HG02943 (cell line): Measurements from ENCODE around the gene SENP3.

Experiments used
- ATAC-seq: cut with Tn5 transposase; IDR thresholded peaks from one replicate; pipeline ENCODE4 v1.9.1; 2021; ENCODE audit warnings: mild to moderate bottlenecking, low read depth, moderate library complexity; ENCODE audit not compliant: unreplicated experiment

SENP3 gene

DNA sequence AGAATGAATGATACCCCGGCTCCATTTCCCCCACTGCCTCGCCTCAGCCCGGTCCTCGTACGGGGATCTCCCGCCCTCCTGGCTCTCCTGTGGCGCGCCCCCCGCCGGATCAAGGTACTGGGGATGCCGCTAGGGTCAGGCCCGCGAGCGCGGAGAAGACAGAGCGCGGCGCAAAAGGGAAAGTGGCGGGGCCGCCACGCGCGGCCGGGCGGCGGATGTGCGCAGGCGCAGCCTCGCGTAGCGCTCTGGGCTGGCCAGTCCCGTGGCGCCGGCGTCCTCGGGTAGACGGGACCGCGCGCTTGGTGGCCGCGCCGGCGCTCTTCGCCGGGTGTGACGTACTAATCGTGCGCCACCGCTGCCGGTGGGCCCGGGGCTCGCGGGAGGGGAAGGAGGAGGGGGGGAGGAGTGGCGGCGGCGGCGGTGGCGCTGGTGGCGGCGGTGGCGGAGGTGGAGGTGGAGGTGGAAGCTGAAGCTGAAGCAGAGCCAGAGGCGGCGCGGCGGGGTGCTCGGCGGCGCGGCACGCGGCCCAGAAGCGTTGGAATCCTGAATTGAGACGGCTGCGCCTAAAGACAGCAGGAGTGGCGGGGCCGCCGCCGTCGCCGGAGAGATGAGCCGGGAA lies at the start of gene SENP3:
SENP3 (plus strand) TSS at position 331 of the 619 bp plus-strand sequence. CDS start 1,158 bp downstream, outside the sequence.
- peak; percentile 44 for ATAC-seq

DNA sequence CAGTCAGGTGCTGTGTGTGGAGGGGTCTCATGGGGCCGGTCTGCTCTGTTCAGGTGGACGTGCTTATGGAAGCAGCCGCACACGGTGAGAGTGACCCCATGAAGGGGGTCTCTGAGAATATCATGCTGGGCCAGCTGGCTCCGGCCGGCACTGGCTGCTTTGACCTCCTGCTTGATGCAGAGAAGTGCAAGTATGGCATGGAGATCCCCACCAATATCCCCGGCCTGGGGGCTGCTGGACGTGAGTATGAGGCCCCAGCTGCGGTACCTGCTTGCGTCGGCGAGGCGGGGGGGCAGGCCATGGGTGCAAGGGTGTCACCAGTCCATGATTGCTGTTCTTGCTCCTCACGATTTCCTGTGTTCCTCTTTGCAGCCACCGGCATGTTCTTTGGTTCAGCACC lies 49.6 kb upstream of the SENP3 start:
- ATAC-seq = no peak

DNA sequence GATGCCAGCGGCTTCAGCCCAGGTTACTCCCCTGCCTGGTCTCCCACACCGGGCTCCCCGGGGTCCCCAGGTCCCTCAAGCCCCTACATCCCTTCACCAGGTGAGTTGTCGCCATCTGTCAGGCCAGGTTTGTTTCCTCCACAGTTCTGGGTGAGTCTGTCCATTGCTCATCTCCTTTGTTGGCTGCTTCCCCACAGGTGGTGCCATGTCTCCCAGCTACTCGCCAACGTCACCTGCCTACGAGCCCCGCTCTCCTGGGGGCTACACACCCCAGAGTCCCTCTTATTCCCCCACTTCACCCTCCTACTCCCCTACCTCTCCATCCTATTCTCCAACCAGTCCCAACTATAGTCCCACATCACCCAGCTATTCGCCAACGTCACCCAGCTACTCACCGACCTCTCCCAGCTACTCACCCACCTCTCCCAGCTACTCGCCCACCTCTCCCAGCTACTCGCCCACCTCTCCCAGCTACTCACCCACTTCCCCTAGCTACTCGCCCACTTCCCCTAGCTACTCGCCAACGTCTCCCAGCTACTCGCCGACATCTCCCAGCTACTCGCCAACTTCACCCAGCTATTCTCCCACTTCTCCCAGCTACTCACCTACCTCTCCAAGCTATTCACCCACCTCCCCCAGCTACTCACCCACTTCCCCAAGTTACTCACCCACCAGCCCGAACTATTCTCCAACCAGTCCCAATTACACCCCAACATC lies 48.7 kb upstream of the SENP3 start:
- no peak for ATAC-seq

DNA sequence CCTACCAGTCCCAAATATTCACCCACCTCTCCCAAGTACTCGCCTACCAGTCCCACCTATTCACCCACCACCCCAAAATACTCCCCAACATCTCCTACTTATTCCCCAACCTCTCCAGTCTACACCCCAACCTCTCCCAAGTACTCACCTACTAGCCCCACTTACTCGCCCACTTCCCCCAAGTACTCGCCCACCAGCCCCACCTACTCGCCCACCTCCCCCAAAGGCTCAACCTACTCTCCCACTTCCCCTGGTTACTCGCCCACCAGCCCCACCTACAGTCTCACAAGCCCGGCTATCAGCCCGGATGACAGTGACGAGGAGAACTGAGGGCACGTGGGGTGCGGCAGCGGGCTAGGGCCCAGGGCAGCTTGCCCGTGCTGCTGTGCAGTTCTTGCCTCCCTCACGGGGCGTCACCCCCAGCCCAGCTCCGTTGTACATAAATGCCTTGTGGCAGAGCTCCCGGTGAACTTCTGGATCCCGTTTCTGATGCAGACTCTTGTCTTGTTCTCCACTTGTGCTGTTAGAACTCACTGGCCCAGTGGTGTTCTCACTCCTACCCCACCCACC lies 47.8 kb upstream of the SENP3 start:
- ATAC-seq = no peak

DNA sequence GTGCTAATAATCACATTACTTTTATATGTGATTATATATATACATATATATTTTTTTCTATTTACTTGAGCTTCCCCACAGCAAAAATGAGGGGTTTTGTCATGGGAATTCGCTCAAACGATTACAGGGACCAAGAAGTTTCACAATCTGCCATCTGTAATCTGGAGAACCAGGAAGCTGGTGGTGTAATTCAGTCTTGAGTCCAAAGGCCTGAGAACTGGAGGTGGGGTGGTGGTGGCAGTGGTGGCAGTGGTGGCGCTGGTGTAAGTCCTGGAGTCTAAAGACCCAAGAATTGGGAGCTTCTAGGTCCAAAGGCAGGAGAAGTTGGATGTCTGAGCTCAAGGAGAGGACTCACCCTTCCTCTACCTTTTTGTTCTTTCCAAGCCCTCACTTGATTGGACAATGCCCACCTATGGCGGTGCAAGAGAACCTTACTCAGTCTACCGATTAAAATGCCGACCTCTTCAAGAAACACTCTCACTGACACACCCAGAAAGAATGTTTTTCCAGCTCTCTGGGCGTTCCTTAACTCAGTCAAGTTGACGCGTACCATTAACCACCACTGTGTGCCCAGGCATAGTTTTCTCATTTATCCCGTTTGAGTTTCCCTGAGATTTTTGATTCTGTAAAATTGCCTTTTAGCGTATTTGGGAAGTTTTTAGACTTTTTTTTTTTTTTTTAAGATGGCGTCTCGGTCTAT lies 45.7 kb upstream of the SENP3 start:
- ATAC-seq = no peak

DNA sequence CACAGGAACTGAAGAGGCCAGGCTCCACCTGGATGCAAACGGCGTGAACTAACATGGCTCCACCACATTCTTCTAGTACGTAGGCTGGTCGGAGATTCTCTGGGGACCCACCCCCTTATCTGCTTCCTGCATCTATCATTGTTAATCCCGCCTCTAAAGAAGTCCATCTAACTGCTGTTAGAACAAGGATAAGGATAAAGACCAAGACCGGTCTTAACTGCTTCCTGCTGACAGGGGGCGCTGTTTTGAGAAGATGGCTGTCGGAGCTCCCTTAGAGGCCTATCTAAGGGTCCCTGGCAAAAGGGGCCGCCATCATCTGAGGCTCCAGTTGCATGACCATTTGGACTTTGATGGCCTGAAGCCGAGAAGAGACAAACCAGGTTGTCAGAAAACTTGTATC lies 38.7 kb upstream of the SENP3 start:
- no peak for ATAC-seq

DNA sequence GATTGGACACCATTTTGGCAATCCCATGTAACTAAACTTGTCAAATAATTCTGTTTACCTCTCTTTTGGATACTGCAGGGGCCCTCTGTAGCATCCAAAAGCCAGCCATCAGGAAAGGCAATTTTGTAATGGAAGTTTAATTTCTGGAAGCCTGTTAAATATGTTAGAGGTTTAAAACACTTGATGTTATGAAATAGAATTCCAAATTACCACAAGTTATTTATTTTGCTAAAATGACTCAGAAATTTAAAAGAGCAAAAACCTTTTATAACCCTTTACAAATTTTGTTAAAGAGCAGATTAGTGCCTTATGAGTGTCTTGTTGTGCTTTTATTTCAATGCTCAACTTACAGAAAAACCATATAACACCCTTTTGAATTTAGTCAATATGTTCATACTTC lies 32.9 kb upstream of the SENP3 start:
- no peak for ATAC-seq

DNA sequence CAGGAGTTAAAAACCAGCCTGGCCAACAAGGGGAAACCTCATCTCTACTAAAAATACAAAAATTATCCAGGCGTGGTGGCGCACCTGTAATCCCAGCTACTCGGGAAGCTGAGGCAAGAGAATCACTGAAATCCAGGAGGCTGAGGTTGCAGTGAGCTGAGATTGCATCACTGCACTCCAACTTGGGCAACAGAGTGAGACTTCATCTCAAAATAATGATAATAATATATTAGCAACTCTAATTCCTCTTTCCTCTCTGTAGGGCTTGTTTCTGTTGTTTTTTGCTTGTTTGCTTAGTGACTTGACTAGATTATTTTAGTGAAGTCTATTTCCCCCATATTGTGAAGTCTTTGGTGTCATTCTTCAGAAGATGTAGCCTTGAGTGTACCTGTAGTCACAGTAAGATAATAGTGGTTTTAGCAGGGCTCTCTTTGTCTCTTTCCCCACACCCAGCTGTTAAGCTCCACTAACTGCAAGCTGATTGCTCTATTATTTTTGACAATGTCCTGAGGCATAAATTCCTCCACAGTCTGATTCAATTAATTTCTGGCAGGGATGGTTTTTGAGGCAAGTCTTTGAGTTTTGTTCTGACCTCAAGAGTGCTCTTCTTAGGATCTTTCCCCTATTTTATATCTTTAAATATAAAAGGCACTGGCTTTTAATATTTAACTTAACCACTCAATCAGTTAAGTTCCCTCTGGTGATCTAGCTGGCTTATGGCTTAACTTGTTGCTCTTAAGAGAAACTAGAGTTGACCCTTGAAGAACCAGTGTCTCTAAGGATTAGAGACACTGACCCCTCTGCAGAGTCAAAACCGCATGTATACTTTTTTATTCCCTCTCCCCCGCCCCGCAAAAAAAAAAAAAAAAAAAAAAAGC lies 31.5 kb upstream of the SENP3 start:
- no peak for ATAC-seq

DNA sequence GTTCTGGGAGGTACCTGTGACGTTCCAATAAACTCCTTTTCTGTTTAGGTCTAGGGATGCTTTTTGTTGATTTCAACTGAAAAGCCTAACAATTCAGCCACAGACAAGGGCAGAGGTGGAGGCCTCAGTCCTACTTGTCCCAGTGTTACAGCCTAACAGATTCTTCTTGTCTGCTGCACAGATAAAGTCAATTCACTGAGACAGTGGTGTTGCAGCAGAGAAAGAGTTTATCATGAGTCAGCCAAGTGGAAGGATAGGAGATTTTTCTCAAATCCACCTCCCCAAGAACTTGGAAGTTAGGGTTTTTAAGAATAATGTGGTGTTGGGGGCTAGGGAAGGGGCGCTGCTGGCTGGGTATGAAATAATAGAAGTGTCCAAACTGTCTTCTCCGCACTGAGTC lies 23.7 kb upstream of the SENP3 start:
- no peak for ATAC-seq

DNA sequence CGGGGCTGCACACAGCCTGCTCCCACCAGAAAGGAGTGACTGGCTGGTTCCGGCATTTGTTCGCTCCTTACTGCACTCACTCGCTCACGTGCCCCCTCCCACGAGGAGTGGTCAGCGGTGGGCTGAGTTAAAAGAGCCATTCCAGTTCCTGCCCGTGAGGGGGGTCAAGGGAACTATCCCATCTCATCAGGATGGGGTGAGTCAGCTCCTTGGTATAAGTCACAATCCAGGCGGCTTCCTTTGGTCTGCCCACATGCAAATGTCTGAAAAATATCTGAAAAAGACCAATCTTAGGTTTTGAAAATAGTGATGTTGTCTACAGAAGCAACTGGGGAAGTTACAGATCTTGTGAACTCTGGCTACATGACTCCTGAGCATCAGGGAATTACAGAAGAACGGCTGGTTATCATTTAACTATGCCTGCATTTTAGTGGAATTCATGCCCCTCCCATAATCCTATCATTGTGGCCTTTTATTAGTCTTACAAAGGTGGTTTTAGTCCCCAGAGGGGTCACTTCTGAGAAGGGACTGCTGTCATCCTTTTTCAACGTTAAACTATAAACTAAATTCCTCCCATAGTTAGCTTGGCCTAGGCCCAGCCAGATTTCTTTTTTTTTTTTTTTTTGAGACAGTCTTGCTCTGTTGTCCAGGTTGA lies 22.7 kb upstream of the SENP3 start:
- no peak for ATAC-seq

DNA sequence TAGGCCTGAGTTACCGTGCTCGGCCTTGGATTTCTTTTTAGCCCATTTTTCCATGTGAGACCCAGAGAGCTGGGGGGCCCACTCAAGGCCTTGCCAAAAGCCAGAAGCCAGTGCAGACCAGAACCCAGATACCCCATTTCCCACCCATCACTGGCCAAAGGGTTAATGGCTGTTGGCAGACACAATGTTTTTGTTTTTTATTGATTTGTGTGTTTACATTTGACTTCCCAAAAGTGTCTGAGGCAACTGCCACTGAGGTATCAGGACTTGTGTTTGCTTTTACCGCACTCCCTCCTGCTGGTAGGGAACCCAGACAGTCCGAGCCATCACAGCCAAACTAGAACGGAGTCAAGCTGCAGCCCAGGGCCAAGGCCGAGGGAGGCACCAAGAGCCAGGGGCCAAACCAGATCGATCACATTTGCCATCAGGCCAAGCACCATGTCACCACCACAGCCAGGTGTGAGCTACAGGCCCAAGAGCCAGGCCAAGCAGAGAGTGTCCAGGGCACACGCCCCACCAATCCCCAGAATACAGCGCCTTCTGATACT lies 20.6 kb upstream of the SENP3 start:
- ATAC-seq = no peak

DNA sequence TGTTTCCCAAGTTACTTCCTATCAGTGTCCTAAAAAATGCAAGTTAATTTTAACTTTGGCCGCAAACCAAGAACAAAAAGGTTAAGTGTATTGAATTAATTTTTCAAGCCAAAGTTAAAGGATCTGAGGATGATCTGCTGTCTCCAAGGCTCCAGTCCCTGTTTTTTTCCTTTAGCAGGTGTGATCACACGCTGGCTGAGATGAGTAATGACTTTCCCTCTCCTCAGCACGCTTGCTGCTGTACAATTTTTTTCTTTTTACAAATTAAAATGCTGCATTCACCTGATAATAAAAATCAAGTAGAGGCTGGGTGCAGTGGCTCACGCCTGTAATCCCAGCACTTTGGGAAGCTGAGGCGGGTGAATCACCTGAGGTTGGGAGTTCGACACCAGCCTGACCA lies 16.8 kb upstream of the SENP3 start:
- ATAC-seq = no peak

DNA sequence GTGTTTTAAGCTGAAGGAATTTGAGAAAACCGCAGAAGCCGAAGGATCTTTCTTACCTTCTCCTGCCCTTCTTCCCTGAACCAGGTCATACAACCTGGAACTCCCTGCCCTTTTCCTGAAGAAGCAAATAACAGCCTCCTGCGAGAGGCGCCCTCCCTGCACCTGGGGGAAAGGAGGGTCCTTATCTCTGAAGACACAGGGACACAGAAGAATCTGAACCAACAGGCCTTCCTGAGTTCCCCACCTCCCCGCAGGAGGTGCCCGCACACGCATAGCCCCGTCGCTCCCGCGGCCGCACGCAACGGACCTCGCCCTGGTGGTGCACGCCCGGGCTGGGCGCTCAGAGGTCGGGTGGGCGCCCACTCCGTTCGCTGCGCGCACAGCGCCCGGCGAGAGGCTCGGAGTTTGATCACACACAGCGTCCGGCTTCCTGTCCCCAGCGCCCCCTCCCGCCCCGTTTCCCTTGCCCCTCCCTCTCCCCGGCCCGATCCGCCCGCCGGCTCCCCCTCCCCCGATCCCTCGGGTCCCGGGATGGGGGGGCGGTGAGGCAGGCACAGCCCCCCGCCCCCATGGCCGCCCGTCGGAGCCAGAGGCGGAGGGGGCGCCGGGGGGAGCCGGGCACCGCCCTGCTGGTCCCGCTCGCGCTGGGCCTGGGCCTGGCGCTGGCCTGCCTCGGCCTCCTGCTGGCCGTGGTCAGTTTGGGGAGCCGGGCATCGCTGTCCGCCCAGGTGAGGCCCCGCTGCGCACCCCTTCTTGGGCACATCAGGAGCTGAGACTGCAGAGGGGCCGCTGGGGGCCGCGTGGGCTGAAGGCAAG lies 12.9 kb upstream of the SENP3 start, which contains the start of gene TNFSF12:
TNFSF12 (plus strand) TSS at position 474 of the 816 bp plus-strand sequence; CDS start at position 570, 96 bp downstream.
- ATAC-seq = no peak

DNA sequence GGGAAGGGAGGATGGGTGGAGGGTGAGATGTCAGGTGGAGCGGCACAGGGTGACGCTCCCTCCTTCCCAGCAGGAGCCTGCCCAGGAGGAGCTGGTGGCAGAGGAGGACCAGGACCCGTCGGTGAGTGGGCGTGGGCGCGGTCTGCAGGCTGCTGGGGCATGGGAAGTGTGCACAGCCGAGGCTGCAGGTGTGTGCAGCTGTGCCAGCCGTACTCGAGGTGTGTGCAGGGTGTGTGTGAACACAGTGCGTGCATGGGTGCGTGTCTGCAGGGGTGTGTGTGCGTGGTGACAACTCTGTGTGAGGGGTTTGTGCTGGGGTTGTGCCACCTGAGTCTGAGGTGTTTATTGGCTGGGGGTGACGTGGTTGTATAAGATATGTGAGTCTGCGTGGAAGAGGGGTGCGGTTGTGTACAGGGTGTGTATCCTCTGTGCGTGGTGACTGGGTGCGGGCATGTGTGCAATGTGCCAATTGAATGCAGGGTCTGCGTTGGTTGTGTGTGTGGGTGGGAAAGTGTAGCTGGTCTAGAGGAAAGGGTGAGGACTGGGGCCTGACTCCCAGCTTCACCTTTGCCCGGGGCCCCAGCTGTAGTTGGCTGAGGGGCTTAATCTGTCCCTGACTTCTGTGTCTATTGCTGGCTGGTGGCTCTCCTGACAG lies 12.2 kb upstream of the SENP3 start:
- no peak for ATAC-seq

DNA sequence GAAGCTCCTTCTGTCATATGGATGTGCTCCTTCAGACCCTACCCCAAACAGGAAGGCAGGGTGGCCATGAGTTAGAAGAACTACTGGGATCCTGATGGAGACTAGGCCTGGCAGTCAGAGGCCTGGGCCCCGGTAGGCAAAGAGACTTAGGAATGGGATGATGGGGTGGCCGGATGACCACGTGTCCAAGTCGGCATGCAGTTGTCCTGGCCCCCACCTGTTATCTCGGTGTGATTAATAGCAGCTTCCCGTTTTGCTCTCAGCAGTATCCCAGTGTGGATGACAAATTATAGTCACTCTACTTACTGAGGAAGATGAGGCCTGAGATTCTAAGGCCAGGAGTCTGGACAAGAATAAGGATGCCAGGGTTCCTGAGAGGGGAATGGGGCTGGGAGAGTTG lies 11.4 kb upstream of the SENP3 start:
- ATAC-seq = no peak

DNA sequence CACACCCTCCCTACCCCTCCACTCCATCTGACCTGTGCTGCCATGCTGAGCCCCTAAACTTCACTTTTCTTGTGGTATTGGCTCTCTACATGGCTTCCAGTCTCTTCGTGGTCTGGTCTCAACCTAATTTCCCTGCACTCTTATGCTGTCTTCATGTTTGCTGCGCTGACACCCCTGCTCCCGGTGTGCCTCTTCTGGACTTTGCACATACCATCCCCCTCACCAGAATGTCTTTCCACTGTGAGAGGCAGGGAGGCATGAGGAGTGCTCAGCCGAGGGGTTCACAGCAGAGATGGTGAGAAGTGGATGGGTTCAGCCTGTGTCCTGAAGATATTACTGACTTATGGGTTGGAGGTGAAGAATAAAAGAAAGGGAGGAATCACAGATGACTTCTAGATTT lies 10.3 kb upstream of the SENP3 start:
- ATAC-seq = no peak

DNA sequence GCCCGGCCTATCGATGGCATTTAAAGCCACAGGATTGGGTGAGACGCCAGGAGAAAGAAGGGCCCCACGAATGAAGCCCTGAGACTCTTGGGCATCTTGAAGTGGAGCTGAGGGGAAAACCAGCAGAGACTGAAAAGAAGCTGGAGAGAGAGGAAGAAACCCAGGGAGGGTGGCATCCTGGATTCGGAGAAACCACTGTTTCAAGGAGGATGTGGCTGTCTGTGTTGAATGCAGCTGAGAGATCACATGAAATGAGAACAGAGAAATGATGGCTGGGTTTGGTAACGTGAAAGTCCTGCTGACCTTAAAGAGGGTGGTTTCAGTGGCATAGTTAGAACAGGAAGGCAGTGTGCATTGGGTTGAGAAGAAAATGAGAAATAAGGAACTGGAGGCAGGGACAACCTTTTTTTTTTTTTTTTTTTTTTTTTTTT lies 9.1 kb upstream of the SENP3 start:
- no peak for ATAC-seq

DNA sequence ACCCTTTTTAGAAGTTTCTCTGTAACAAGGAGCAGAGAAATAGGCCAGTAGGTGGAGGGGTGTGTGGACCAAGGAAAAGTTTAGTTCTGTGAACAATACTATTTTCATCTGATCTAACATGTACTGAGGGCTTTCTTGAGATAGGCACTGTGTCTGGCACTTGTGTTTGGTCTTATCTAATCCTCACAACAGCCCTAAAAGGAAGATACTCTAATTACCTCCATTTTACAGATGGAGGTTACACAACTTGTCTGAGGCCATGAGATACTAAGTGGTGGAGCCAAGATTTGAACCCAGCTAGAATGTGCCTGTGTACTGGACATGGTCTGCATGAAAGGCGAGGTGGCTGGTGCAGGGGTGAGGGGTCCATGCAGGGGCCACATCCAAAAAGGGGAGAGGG lies 8.4 kb upstream of the SENP3 start:
- no peak for ATAC-seq
